Muscle layer of duodenum (tissue), 2 donors: ENCODE measurements around the gene NAA11.

Experiments used
- H3K27ac ChIP-seq: one replicate; pipeline ENCODE4 v1.7.0; 2013; ENCODE audit warnings: mild to moderate bottlenecking, low read length
- H3K27me3 ChIP-seq: one replicate; pipeline ENCODE4 v1.7.0; 2013; ENCODE audit warnings: low read depth, mild to moderate bottlenecking, control low read depth, low read length
- H3K36me3 ChIP-seq, 2 donors: one replicate each; pipeline ENCODE4 v1.7.0; 2013; ENCODE audit warnings: low read length in 2 of 2, control low read depth in 1 of 2, mild to moderate bottlenecking in 1 of 2; ENCODE audit not compliant: insufficient read depth in 2 of 2, control insufficient read depth in 1 of 2
- H3K4me1 ChIP-seq, 2 donors: one replicate each; pipeline ENCODE4 v1.7.0; 2013; ENCODE audit warnings: low read length in 2 of 2, mild to moderate bottlenecking in 2 of 2, control low read depth in 1 of 2, moderate library complexity in 1 of 2; ENCODE audit not compliant: insufficient read depth in 2 of 2, control insufficient read depth in 1 of 2
- H3K4me3 ChIP-seq, 2 donors: one replicate each; pipeline ENCODE4 v1.7.0; 2013; ENCODE audit warnings: low read length in 2 of 2, low read depth in 1 of 2, mild to moderate bottlenecking in 1 of 2
- H3K9me3 ChIP-seq, 2 donors: one replicate each; pipeline ENCODE4 v1.7.0; 2013; ENCODE audit warnings: low read length in 2 of 2, control low read depth in 1 of 2, mild to moderate bottlenecking in 1 of 2; ENCODE audit not compliant: control insufficient read depth in 1 of 2
- donor health status: healthy.

Gene NAA11

DNA sequence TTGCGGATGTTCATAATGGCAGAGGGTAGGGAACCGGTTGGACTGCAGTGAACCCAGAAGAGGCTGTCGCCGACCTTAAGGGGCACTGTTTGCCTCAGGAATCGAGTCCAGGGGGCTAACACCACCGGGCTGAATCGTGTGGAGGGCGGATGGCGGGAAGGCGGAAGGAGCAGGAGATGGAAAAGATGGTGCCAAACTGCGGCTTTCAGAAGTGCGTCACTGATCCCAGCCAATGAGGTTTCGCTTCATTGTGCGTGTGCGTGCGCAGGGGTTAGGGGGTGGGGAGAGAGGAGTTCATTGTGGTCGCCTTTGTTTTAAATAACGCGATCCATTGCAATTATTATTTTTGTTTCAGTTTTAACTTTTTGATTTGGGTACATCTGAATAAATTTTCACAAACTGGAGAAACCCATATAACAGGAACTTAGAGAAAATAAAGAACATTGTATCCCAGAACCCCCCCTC lies at the start of gene NAA11:
Gene NAA11 (minus strand): TSS at position 198 of the 465 bp plus-strand sequence. CDS start 184 bp downstream, at position 14.
- no peaks in the 10 kb centered on the region for H3K27me3 ChIP-seq
- H3K9me3 ChIP-seq, result no peaks in the 10 kb centered on the region
- no peaks in the 10 kb centered on the region for H3K4me1 ChIP-seq
- no peaks in the 10 kb centered on the region for H3K36me3 ChIP-seq
- H3K4me3 ChIP-seq, result no peak within 1 kb of the TSS
- no peak within 1 kb of the TSS for H3K27ac ChIP-seq

- no peaks in the 10 kb centered on the region for H3K36me3 ChIP-seq
- H3K4me3 ChIP-seq, result no peak overlapping the region
- no peaks in the 10 kb centered on the region for H3K9me3 ChIP-seq
- no peaks in the 10 kb centered on the region for H3K4me1 ChIP-seq
- H3K27me3 ChIP-seq, result no peaks in the 10 kb centered on the region
- no peak overlapping the region for H3K27ac ChIP-seq
Observed at GRCh38 chr4:79370026-79370425, 44.2 kb upstream of the NAA11 start.

DNA sequence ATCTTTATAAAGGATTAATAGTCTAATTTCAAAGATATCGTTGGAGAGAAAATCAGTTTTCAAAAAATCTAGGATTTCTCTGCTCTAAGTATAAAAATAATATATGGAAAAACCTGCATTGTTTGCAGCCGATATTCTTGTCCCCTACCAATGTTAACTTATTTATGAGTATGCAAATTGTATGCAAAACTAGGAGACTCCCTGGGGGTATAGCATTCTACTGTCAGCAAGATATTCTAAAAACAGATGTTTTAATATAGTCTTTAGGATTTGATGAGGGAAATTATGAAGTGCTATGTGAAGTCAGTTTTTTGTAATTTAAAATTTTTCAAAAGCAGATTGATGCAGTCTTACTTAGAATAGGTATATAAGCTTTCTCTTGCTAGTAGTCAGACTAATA lies 41.2 kb upstream of the NAA11 start:
- Histone ChIP-seq H3K27me3 (no peaks in the 10 kb centered on the region), H3K9me3 (no peaks in the 10 kb centered on the region), H3K36me3 (no peaks in the 10 kb centered on the region), H3K4me1 (no peaks in the 10 kb centered on the region), H3K4me3 (no peak overlapping the region), H3K27ac (no peak overlapping the region)

GRCh38 chr4:79366422-79366821 lies 40.6 kb upstream of the NAA11 start:
- H3K27ac ChIP-seq, result no peak overlapping the region
- H3K4me1 ChIP-seq, result no peaks in the 10 kb centered on the region
- H3K27me3 ChIP-seq, result no peaks in the 10 kb centered on the region
- H3K4me3 ChIP-seq, result no peak overlapping the region
- H3K36me3 ChIP-seq, result no peaks in the 10 kb centered on the region
- H3K9me3 ChIP-seq, result no peaks in the 10 kb centered on the region

- Histone ChIP-seq H3K9me3 (no peaks in the 10 kb centered on the region), H3K4me1 (no peaks in the 10 kb centered on the region), H3K4me3 (no peak overlapping the region), H3K27ac (no peak overlapping the region), H3K36me3 (no peaks in the 10 kb centered on the region), H3K27me3 (no peaks in the 10 kb centered on the region)
Observed at GRCh38 chr4:79364061-79364460, 38.2 kb upstream of the NAA11 start.

DNA sequence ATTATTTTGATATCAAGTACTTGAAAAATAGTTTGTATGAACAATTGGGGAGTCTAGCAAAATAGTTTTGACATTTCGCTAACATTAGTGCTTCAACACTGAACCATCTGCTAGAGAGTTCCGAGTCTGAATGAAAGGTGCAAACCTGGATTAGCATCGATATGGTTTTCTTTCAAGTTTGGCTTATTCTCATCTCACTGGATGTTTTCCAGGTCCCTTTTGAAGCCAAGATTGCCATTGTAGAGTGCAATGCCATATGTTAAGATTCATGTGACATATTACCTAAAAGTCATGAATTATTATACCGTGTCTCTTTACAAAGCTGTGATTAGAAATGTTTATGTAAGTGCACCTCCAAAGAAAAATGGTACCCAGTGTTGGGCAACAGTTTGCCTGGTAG lies 36.8 kb upstream of the NAA11 start:
- H3K27ac ChIP-seq, result no peak overlapping the region
- no peaks in the 10 kb centered on the region for H3K27me3 ChIP-seq
- no peak overlapping the region for H3K4me3 ChIP-seq
- H3K9me3 ChIP-seq, result no peaks in the 10 kb centered on the region
- no peaks in the 10 kb centered on the region for H3K36me3 ChIP-seq
- H3K4me1 ChIP-seq, result no peaks in the 10 kb centered on the region

DNA sequence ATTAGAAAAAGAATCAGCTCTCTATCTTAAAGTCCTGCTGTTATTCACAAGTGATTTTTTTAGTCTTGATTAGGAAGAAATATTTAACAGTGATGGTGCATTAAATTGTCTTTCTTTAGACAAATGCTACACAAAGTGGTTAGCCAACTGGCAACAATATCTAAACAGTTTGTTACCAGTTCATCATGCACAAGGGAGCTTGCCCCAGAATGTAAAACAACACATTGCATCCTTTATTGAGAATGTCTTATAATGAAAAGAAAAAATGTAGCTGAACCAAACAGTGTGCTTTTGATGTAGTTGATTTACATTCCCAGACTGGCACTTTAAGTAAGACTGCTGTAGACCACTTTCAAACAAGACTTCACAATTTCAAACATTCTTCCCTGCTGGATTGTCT lies 34.1 kb upstream of the NAA11 start:
- Histone ChIP-seq H3K27me3 (no peaks in the 10 kb centered on the region), H3K4me3 (no peak overlapping the region), H3K36me3 (no peaks in the 10 kb centered on the region), H3K27ac (no peak overlapping the region), H3K9me3 (no peaks in the 10 kb centered on the region), H3K4me1 (no peaks in the 10 kb centered on the region)

- H3K27me3 ChIP-seq, result no peaks in the 10 kb centered on the region
- H3K4me1 ChIP-seq, result no peaks in the 10 kb centered on the region
- no peaks in the 10 kb centered on the region for H3K9me3 ChIP-seq
- no peaks in the 10 kb centered on the region for H3K36me3 ChIP-seq
- H3K4me3 ChIP-seq, result no peak overlapping the region
- H3K27ac ChIP-seq, result no peak overlapping the region
Observed at GRCh38 chr4:79358438-79358837, 32.6 kb upstream of the NAA11 start.

GRCh38 chr4:79357365-79357764 lies 31.5 kb upstream of the NAA11 start:
- Histone ChIP-seq H3K27me3 (no peaks in the 10 kb centered on the region), H3K9me3 (no peaks in the 10 kb centered on the region), H3K4me3 (no peak overlapping the region), H3K36me3 (no peaks in the 10 kb centered on the region), H3K4me1 (no peaks in the 10 kb centered on the region), H3K27ac (no peak overlapping the region)

DNA sequence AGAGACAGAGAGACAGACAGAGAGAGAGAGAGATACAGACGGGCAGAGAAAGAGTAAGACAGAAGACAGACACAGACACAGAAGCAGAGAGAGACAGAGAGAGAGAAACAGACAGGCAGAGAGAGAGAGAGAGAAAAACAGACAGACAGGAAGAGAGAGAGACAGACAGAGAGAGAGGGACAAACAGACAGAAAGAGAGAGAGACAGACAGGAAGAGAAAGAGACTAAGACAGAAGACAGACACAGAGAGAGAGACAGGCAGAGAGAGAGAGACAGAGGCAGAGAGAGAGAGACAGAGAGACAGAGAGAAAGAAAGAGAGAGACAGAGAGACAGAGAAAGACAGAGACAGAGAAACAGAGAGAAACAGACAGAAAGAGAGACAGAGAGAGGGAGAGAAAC lies 27.2 kb upstream of the NAA11 start:
- Histone ChIP-seq H3K27me3 (no peaks in the 10 kb centered on the region), H3K4me1 (no peaks in the 10 kb centered on the region), H3K9me3 (no peaks in the 10 kb centered on the region), H3K36me3 (no peaks in the 10 kb centered on the region), H3K4me3 (no peak overlapping the region), H3K27ac (no peak overlapping the region)

GRCh38 chr4:79348405-79348804 lies 22.5 kb upstream of the NAA11 start:
- no peak overlapping the region for H3K4me3 ChIP-seq
- no peaks in the 10 kb centered on the region for H3K4me1 ChIP-seq
- H3K36me3 ChIP-seq, result no peaks in the 10 kb centered on the region
- no peak overlapping the region for H3K27ac ChIP-seq
- no peaks in the 10 kb centered on the region for H3K27me3 ChIP-seq
- H3K9me3 ChIP-seq, result peaks cover 0 to 14% of the 10 kb centered on the region in 2 donors

DNA sequence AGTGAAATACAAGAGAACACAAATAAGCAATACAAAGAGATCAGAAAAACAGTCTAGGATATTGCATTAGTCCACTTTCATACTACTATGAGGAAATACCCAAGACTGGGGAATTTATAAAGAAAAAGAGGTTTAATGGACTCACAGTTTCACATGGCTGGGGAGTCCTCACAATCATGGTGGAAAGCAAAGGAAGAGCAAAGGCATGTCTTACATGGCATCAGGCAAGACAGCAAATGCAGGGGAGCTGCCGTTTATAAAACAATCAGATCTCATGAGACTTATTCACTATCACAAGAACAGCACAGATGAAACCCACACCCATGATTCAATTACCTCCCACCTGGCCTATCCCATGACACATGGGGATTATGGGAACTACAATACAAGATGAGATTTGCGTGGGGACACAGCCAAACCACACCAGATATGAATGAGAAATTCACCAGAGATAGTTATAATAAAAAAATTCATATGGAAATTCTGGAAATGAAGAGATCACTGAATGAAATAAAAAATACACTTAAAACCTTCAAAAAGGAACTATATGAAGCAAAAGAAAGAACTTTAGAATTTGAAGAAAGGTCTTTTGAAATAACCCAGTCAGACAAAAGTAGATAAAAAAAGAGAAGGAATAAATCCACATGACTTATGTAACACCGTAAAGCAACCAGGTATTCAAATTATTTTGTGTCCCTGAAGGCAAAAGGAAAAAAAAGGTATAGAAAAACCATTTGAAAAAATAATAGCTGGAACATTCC lies 16.2 kb upstream of the NAA11 start:
- no peak overlapping the region for H3K4me3 ChIP-seq
- H3K36me3 ChIP-seq, result no peaks in the 10 kb centered on the region
- no peaks in the 10 kb centered on the region for H3K27me3 ChIP-seq
- no peak overlapping the region for H3K27ac ChIP-seq
- H3K9me3 ChIP-seq, result peaks cover 0 to 14% of the 10 kb centered on the region in 2 donors
- no peaks in the 10 kb centered on the region for H3K4me1 ChIP-seq
